ENCODE data around the gene ITPRID1.

Gene ITPRID1

GRCh38 chr7:31476941-31477677, 36.8 kb upstream of the ITPRID1 start:
- no peaks in the 10 kb centered on the region for H3K36me3 ChIP-seq (ENCODE audit: low read length)
- H3K79me2 ChIP-seq (ENCODE audit: insufficient read depth, low read length), result no peaks in the 10 kb centered on the region
- H3K4me2 ChIP-seq (ENCODE audit: low read depth, low read length, poor library complexity, severe bottlenecking), result no peak overlapping the region
- TF ChIP-seq CTCF (IDR thresholded peaks at IDR 0.05; ENCODE audit: insufficient read depth, low read length, poor library complexity, severe bottlenecking) (no peak), EZH2phosphoT487 (conservative IDR thresholded peaks at IDR 0.05; ENCODE audit: low read length) (no peak)
- H3K27me3 ChIP-seq (ENCODE audit: low read length), result no peaks in the 10 kb centered on the region
- no peak overlapping the region for H3K9ac ChIP-seq (ENCODE audit: low read length)
- H3K9me3 ChIP-seq (ENCODE audit: insufficient read depth, low read length), result no peaks in the 10 kb centered on the region
- no peaks in the 10 kb centered on the region for H4K20me1 ChIP-seq (ENCODE audit: low read depth, low read length)
- H3K9me2 ChIP-seq (replicated peaks; ENCODE audit: insufficient read depth, low read length), result no peaks in the 10 kb centered on the region
- H3F3A ChIP-seq (ENCODE audit: insufficient read depth), result no peaks in the 10 kb centered on the region
- no peak overlapping the region for H3K27ac ChIP-seq (ENCODE audit: low read depth, low read length)
- no peak overlapping the region for H2AFZ ChIP-seq (ENCODE audit: low read depth, low read length, severe bottlenecking)
- no peak overlapping the region for H3K4me3 ChIP-seq (ENCODE audit: insufficient read depth, low read length, poor library complexity, severe bottlenecking)

GRCh38 chr7:31478018-31478417, 35.9 kb upstream of the ITPRID1 start:
- no peaks in the 10 kb centered on the region for H3K79me2 ChIP-seq (ENCODE audit: insufficient read depth, low read length)
- H3K27me3 ChIP-seq (ENCODE audit: low read length), result no peaks in the 10 kb centered on the region
- no peaks in the 10 kb centered on the region for H3K9me2 ChIP-seq (replicated peaks; ENCODE audit: insufficient read depth, low read length)
- no peak overlapping the region for H3K27ac ChIP-seq (ENCODE audit: low read depth, low read length)
- H2AFZ ChIP-seq (ENCODE audit: low read depth, low read length, severe bottlenecking), result no peak overlapping the region
- H3K4me2 ChIP-seq (ENCODE audit: low read depth, low read length, poor library complexity, severe bottlenecking), result no peak overlapping the region
- no peaks in the 10 kb centered on the region for H3K9me3 ChIP-seq (ENCODE audit: insufficient read depth, low read length)
- no peak overlapping the region for H3K4me3 ChIP-seq (ENCODE audit: insufficient read depth, low read length, poor library complexity, severe bottlenecking)
- H4K20me1 ChIP-seq (ENCODE audit: low read depth, low read length), result no peaks in the 10 kb centered on the region
- no peak overlapping the region for H3K9ac ChIP-seq (ENCODE audit: low read length)
- no peaks in the 10 kb centered on the region for H3K36me3 ChIP-seq (ENCODE audit: low read length)
- TF ChIP-seq CTCF (IDR thresholded peaks at IDR 0.05; ENCODE audit: insufficient read depth, low read length, poor library complexity, severe bottlenecking) (no peak), EZH2phosphoT487 (conservative IDR thresholded peaks at IDR 0.05; ENCODE audit: low read length) (no peak)
- H3F3A ChIP-seq (ENCODE audit: insufficient read depth), result no peaks in the 10 kb centered on the region

DNA sequence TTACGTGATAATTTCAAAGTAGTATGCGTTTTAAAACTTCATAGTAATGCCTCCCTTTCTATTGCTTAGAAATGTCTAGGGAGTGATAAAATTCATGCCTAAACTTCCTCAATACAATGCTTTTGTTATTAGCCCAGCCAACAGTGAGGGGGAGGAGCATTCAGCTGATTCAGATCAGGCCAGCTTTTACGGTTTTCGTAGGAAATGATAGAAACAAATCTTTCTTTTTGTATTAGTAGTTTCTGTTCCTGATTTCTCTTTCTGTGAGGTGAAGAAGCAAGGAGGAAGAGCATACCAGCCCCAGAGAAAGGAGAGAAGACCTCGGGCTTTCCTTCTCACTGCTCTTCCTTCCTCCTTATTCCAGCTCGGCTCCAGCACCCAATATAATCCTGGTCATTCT, 35.2 kb upstream of the ITPRID1 start:
- no peak overlapping the region for H3K4me2 ChIP-seq (ENCODE audit: low read depth, low read length, poor library complexity, severe bottlenecking)
- no peaks in the 10 kb centered on the region for H3K9me2 ChIP-seq (replicated peaks; ENCODE audit: insufficient read depth, low read length)

More for the DNA sequence above, 35.2 kb upstream of the ITPRID1 start:
- Histone ChIP-seq H3K36me3 (ENCODE audit: low read length) (no peaks in the 10 kb centered on the region), H3K9ac (ENCODE audit: low read length) (no peak overlapping the region), H2AFZ (ENCODE audit: low read depth, low read length, severe bottlenecking) (no peak overlapping the region), H3K9me3 (ENCODE audit: insufficient read depth, low read length) (no peaks in the 10 kb centered on the region), H3K27ac (ENCODE audit: low read depth, low read length) (no peak overlapping the region), H3K79me2 (ENCODE audit: insufficient read depth, low read length) (no peaks in the 10 kb centered on the region), H4K20me1 (ENCODE audit: low read depth, low read length) (no peaks in the 10 kb centered on the region), H3K4me3 (ENCODE audit: insufficient read depth, low read length, poor library complexity, severe bottlenecking) (no peak overlapping the region), H3F3A (ENCODE audit: insufficient read depth) (no peaks in the 10 kb centered on the region), H3K27me3 (ENCODE audit: low read length) (no peaks in the 10 kb centered on the region)
- TF ChIP-seq EZH2phosphoT487 (conservative IDR thresholded peaks at IDR 0.05; ENCODE audit: low read length) (no peak), CTCF (IDR thresholded peaks at IDR 0.05; ENCODE audit: insufficient read depth, low read length, poor library complexity, severe bottlenecking) (no peak)
